NCI-H460 (cell line): Measurements from ENCODE around the gene PLPP6. TPM values are rescaled to one million over a fixed set of nuclear protein-coding genes. Genes with fewer than 3 reads are reported as not detected.
"Not testable (repeated sequence)": the region's sequence is repeated elsewhere in the genome, so short reads cannot be mapped to it uniquely, and the experiment has no call there.

Experiments used
- DNase-seq: peaks from one replicate; pipeline ENCODE4 v3.0.0-alpha.2; 2016; ENCODE audit warnings: low read depth; ENCODE audit errors: extremely low read depth
- polyA plus RNA-seq: library from polyadenylated mRNA; depleted of rRNA; stranded (reverse); fragments of >200 nt; gene quantifications from 2 replicates; pipeline ENCODE4 v1.2.3, GENCODE V29; 2014; cell fraction: nucleus; rRNA removed
- total RNA-seq: library from RNA; depleted of rRNA; stranded (reverse); fragments of >200 nt; shearing (Covaris generic); gene quantifications from 2 replicates; pipeline ENCODE4 v1.2.3, GENCODE V29; 2014; rRNA removed

Gene PLPP6
- 5.2 and 5.4 TPM in 2 replicates for total RNA-seq
- 8.2 and 10.6 TPM in 2 replicates for polyA plus RNA-seq

GRCh38 chr9:4662108-4662988, at the start of gene PLPP6:
PLPP6 (plus strand) TSS chr9:4662294; CDS start chr9:4662376, 82 bp downstream.
- DNase-seq = peak; percentile 80

- DNase-seq = no peak
Measured at GRCh38 chr9:4614627-4615026, 47.5 kb upstream of the PLPP6 start.

- DNase-seq = no peak
Measured at GRCh38 chr9:4615251-4615650, 46.8 kb upstream of the PLPP6 start.

- DNase-seq = no peak
Measured at GRCh38 chr9:4615778-4616177, 46.3 kb upstream of the PLPP6 start.

GRCh38 chr9:4617752-4618151, 44.3 kb upstream of the PLPP6 start:
- no peak for DNase-seq

GRCh38 chr9:4618700-4619099, 43.4 kb upstream of the PLPP6 start:
- DNase-seq = no peak

GRCh38 chr9:4620057-4620765, 41.9 kb upstream of the PLPP6 start:
- no peak for DNase-seq

GRCh38 chr9:4620881-4621555, 41.1 kb upstream of the PLPP6 start:
- no peak for DNase-seq

GRCh38 chr9:4622016-4622415, 40.1 kb upstream of the PLPP6 start:
- no peak for DNase-seq

GRCh38 chr9:4630836-4631235, 31.3 kb upstream of the PLPP6 start:
- DNase-seq = no peak

- DNase-seq = no peak
Measured at GRCh38 chr9:4638968-4639367, 23.1 kb upstream of the PLPP6 start.

- DNase-seq = no peak
Measured at GRCh38 chr9:4639420-4639819, 22.7 kb upstream of the PLPP6 start.

- no peak for DNase-seq
Measured at GRCh38 chr9:4640027-4640426, 22.1 kb upstream of the PLPP6 start.

GRCh38 chr9:4642351-4642750, 19.7 kb upstream of the PLPP6 start:
- DNase-seq = no peak

- DNase-seq = no peak
Measured at GRCh38 chr9:4654084-4654483, 8.0 kb upstream of the PLPP6 start.

- DNase-seq = no peak
Measured at GRCh38 chr9:4654538-4654937, 7.6 kb upstream of the PLPP6 start.

- DNase-seq = not testable (repeated sequence)
Measured at GRCh38 chr9:4656196-4656595, 5.9 kb upstream of the PLPP6 start.

- no peak for DNase-seq
Measured at GRCh38 chr9:4656621-4657020, 5.5 kb upstream of the PLPP6 start.

- DNase-seq = no peak
Measured at GRCh38 chr9:4657426-4658159, 4.5 kb upstream of the PLPP6 start.

GRCh38 chr9:4660665-4661064, 1.4 kb upstream of the PLPP6 start:
- DNase-seq = not testable (repeated sequence)

GRCh38 chr9:4661165-4661564, 929 bp upstream of the PLPP6 start:
- no peak for DNase-seq
